ENCODE results near the gene DNAJB2. TPM values are rescaled to one million over a fixed set of nuclear protein-coding genes. Genes with fewer than 3 reads are reported as not detected.

DNAJB2 gene
- total and polyA plus RNA-seq, 2 donors (not counting 3 experiments of a cell fraction or from before 2014, with no cell fraction given) = 30.4 to 35.0 TPM

GRCh38 chr2:219249203-219249980 is 29.8 kb upstream of the DNAJB2 start:
- intact Hi-C loops (cut with micrococcal nuclease) = loop anchor here (1.0 kb wide), 2 partner anchors 20 to 30 kb away; partner anchors contain the start of genes ANKZF1, ATG9A and DNAJB2
- H3K4me3 ChIP-seq (replicated peaks in 1 of 3; ENCODE audit: insufficient read depth in 1 of 3, low read depth in 1 of 3, low read length in 3 of 3) = no peak overlapping the region

DNA sequence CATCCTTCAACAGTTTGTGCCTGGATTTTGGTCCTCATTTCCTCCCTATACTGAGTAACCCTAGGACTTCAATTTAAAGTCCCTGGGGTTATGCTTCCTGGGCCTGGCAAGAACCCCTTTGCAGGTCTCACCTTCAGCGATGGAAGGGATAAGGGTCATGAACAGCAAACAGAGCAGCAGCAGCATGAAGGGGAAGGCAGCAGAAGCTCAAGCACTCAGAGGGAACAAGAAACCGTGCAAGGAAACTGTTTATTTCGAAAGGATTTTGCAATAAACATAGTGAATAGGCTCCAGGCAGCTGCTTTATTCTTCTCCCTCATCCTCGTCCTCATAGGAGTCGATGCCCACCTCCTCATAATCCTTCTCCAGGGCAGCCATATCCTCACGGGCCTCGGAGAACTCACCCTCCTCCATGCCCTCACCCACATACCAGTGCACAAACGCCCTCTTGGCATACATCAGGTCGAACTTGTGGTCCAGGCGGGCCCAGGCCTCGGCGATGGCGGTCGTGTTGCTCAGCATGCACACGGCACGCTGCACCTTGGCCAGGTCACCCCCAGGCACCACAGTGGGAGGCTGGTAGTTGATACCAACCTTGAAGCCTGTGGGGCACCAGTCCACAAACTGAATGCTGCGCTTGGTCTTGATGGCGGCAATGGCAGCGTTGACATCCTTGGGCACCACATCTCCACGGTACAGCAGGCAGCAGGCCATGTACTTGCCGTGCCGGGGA is 29.0 kb upstream of the DNAJB2 start:
- Histone ChIP-seq H4K20me1 (replicated peaks; ENCODE audit: control insufficient read depth, extremely low read depth, insufficient read depth, low read length) (no peaks in the 10 kb centered on the region), H3K9me1 (replicated peaks; ENCODE audit: control insufficient read depth, extremely low read depth, insufficient read depth, low read length) (no peaks in the 10 kb centered on the region), H3K27ac (ENCODE audit: insufficient read depth, low read depth, low read length) (peak overlapping the region; percentile 75), H3K9me3 (replicated peaks; ENCODE audit: control insufficient read depth, insufficient read depth, low read length) (no peaks in the 10 kb centered on the region), H3K4me2 (ENCODE audit: insufficient read depth, low read length) (no peak overlapping the region), H3K9ac (replicated peaks; ENCODE audit: extremely low read depth, insufficient read depth, low read length) (peak overlapping the region; percentile 49), H3K4me3 (replicated peaks in 1 of 3; ENCODE audit: insufficient read depth in 1 of 3, low read depth in 1 of 3, low read length in 3 of 3) (no peak overlapping the region), H3K27me3 (ENCODE audit: control insufficient read depth in 2 of 2, insufficient read depth in 2 of 2, low read length in 2 of 2) (peaks cover 8% of the 10 kb centered on the region in 2 experiments), H3K36me3 (ENCODE audit: control insufficient read depth in 2 of 2, extremely low read depth in 1 of 2, insufficient read depth in 2 of 2, low read length in 2 of 2) (peaks cover 2% of the 10 kb centered on the region in 2 experiments), H3K79me2 (ENCODE audit: control insufficient read depth, insufficient read depth, low read length) (peaks cover 15% of the 10 kb centered on the region), H2AFZ (ENCODE audit: low read depth, low read length) (no peak overlapping the region), H3K4me1 (ENCODE audit: control insufficient read depth, extremely low read depth, insufficient read depth, low read length) (peaks cover 46% of the 10 kb centered on the region)
- no TSS peak for BruUV-seq (replicated peaks)
- intact Hi-C loops (cut with micrococcal nuclease) (no loop called here), dilution Hi-C loops (cut with MboI; ENCODE audit: extremely low pct_ligation_motif_present, low sequenced_read_pairs) (no loop called here)
- FAIRE-seq (no peak), DNase-seq (ENCODE audit: low read depth, low spot score) (no peak)
- POLR2A ChIA-PET = interaction anchor here (0.8 to 1.5 kb wide), 4 partner anchors 21 to 33 kb away, joined by 3 to 7 read pairs (median 3); partner anchors contain the start of genes ANKZF1, ATG9A and DNAJB2
- TF ChIP-seq, protein P1, sequence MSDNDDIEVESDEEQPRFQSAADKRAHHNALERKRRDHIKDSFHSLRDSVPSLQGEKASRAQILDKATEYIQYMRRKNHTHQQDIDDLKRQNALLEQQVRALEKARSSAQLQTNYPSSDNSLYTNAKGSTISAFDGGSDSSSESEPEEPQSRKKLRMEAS (IDR thresholded peaks at IDR 0.05; ENCODE audit: insufficient read depth, insufficient read length) = no peak
- no peak for TF ChIP-seq POLR2AphosphoS5 (IDR thresholded peaks at IDR 0.05; ENCODE audit: insufficient read depth, low read depth, low read length)
- TF ChIP-seq FOS (IDR thresholded peaks at IDR 0.05; ENCODE audit: borderline replicate concordance, insufficient read depth, low read length) = no peak
- TF ChIP-seq, protein P2, sequence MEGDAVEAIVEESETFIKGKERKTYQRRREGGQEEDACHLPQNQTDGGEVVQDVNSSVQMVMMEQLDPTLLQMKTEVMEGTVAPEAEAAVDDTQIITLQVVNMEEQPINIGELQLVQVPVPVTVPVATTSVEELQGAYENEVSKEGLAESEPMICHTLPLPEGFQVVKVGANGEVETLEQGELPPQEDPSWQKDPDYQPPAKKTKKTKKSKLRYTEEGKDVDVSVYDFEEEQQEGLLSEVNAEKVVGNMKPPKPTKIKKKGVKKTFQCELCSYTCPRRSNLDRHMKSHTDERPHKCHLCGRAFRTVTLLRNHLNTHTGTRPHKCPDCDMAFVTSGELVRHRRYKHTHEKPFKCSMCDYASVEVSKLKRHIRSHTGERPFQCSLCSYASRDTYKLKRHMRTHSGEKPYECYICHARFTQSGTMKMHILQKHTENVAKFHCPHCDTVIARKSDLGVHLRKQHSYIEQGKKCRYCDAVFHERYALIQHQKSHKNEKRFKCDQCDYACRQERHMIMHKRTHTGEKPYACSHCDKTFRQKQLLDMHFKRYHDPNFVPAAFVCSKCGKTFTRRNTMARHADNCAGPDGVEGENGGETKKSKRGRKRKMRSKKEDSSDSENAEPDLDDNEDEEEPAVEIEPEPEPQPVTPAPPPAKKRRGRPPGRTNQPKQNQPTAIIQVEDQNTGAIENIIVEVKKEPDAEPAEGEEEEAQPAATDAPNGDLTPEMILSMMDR (IDR thresholded peaks at IDR 0.05; ENCODE audit: extremely low read depth in 1 of 2, insufficient read depth in 1 of 2, low read depth in 1 of 2, low read length in 2 of 2) = no peak
- TF ChIP-seq MYC (IDR thresholded peaks at IDR 0.05; ENCODE audit: low read depth, low read length) = no peak
- no peak for TF ChIP-seq EZH2 (IDR thresholded peaks at IDR 0.05; ENCODE audit: borderline replicate concordance, low read depth, low read length, severe bottlenecking)
- no peak for TF ChIP-seq JUN (IDR thresholded peaks at IDR 0.05; ENCODE audit: borderline replicate concordance, insufficient read depth, insufficient read length, low read depth)
- TF ChIP-seq POLR2A (IDR thresholded peaks at IDR 0.05; ENCODE audit: low read depth, low read length) = no peak
- CTCF ChIA-PET = interaction anchor here (1.3 to 3.3 kb wide), 5 partner anchors 11 to 270 kb away, joined by 3 to 25 read pairs (median 8); partner anchors contain the start of gene DNAJB2

More at GRCh38 chr2:219249203-219249980, 29.8 kb upstream of the DNAJB2 start:
- ChIA-PET POLR2A (interaction anchor here (0.8 to 1.5 kb wide), 5 partner anchors 20 to 73 kb away, joined by 3 to 7 read pairs (median 3); partner anchors contain the start of genes ANKZF1, ATG9A, CNPPD1 and DNAJB2), CTCF (interaction anchor here (0.6 to 3.3 kb wide), 7 partner anchors 12 to 590 kb away, joined by 3 to 25 read pairs (median 4); partner anchors contain the start of genes BCS1L, CNPPD1, DNAJB2 and ZNF142)
- H3K36me3 ChIP-seq (ENCODE audit: control insufficient read depth in 2 of 2, extremely low read depth in 1 of 2, insufficient read depth in 2 of 2, low read length in 2 of 2) = peaks cover 2% of the 10 kb centered on the region in 2 experiments
- no peaks in the 10 kb centered on the region for H4K20me1 ChIP-seq (replicated peaks; ENCODE audit: control insufficient read depth, extremely low read depth, insufficient read depth, low read length)
- no peaks in the 10 kb centered on the region for H3K9me3 ChIP-seq (replicated peaks; ENCODE audit: control insufficient read depth, insufficient read depth, low read length)
- TF ChIP-seq JUN (IDR thresholded peaks at IDR 0.05; ENCODE audit: borderline replicate concordance, insufficient read depth, insufficient read length, low read depth) (peak; percentile 26), FOS (IDR thresholded peaks at IDR 0.05; ENCODE audit: borderline replicate concordance, insufficient read depth, low read length) (peak; percentile 3)
- TF ChIP-seq, protein P1 (IDR thresholded peaks at IDR 0.05; ENCODE audit: insufficient read depth, insufficient read length) = no peak
- no peaks in the 10 kb centered on the region for H3K9me1 ChIP-seq (replicated peaks; ENCODE audit: control insufficient read depth, extremely low read depth, insufficient read depth, low read length)
- peak; percentile 85 for DNase-seq (ENCODE audit: low read depth, low spot score)
- FAIRE-seq = peak; percentile 95
- no peak overlapping the region for H2AFZ ChIP-seq (ENCODE audit: low read depth, low read length)
- no TSS peak for BruUV-seq (replicated peaks)
- dilution Hi-C loops (cut with MboI; ENCODE audit: extremely low pct_ligation_motif_present, low sequenced_read_pairs) = no loop called here
- peak overlapping the region; percentile 27 for H3K4me2 ChIP-seq (ENCODE audit: insufficient read depth, low read length)
- peak overlapping the region; percentile 49 for H3K9ac ChIP-seq (replicated peaks; ENCODE audit: extremely low read depth, insufficient read depth, low read length)
- peaks cover 15% of the 10 kb centered on the region for H3K79me2 ChIP-seq (ENCODE audit: control insufficient read depth, insufficient read depth, low read length)
- peaks cover 50% of the 10 kb centered on the region for H3K4me1 ChIP-seq (ENCODE audit: control insufficient read depth, extremely low read depth, insufficient read depth, low read length)
- peak overlapping the region; percentile 75 for H3K27ac ChIP-seq (ENCODE audit: insufficient read depth, low read depth, low read length)
- H3K27me3 ChIP-seq (ENCODE audit: control insufficient read depth in 2 of 2, insufficient read depth in 2 of 2, low read length in 2 of 2) = peaks cover 0 to 2% of the 10 kb centered on the region in 2 experiments

All from endothelial cell of umbilical vein (primary cell).